HEK293 (cell line): ENCODE measurements around the gene CIB1.

Experiments
- CTCF ChIA-PET: fragments of 350-600 bp; formaldehyde crosslinking; extraction: SDS; loops from one replicate; lab custom pipeline; 2021; ENCODE audit warnings: antibody characterized with exemption; lab: Yijun Ruan, JAX
- POLR2A ChIA-PET: fragments of 300-600 bp; formaldehyde crosslinking; extraction: SDS; loops from one replicate; lab custom pipeline; 2020; ENCODE audit warnings: antibody characterized with exemption, inconsistent platforms; lab: Yijun Ruan, JAX
- H3K27ac ChIP-seq: fragments of 200-500 bp; sonication (Bioruptor generic); 2 replicates; pipeline ENCODE4 v1.5.1; 2014; ENCODE audit warnings: low read depth, low read length, control low read depth, inconsistent platforms; ENCODE audit errors: extremely low read depth
- H3K36me3 ChIP-seq, 2 experiments: fragments of 200-500 bp in 1 of 2; sonication (Bioruptor generic) in 1 of 2; 1 replicate in 1 of 2; 2 replicates in 1 of 2; pipeline ENCODE4 v1.5.1; 2014 to 2017; ENCODE audit warnings: inconsistent platforms in 2 of 2, low read length in 2 of 2; ENCODE audit not compliant: control insufficient read depth in 2 of 2, insufficient read depth in 1 of 2
- H3K4me1 ChIP-seq: fragments of 200-500 bp; sonication (Bioruptor generic); 2 replicates; pipeline ENCODE4 v1.5.1; 2014; ENCODE audit warnings: mild to moderate bottlenecking, low read length, inconsistent platforms; ENCODE audit not compliant: control insufficient read depth, insufficient read depth
- H3K4me3 ChIP-seq: 2 replicates; pipeline ENCODE4 v1.5.1; 2011; ENCODE audit warnings: low read depth, mild to moderate bottlenecking, control low read depth, low read length, moderate library complexity
- H3K9me3 ChIP-seq: fragments of 200-500 bp; sonication (Bioruptor generic); 2 replicates; pipeline ENCODE4 v1.5.1; 2014; ENCODE audit warnings: low read depth, low read length, inconsistent platforms; ENCODE audit not compliant: control insufficient read depth, insufficient read depth
- GLIS1 ChIP-seq: fragments of 450-650 bp; formaldehyde crosslinking; IDR thresholded peaks from 2 replicates; pipeline ENCODE4 v1.5.1; 2016; ENCODE audit warnings: missing biosample characterization, missing genetic modification characterization
- GLIS2 ChIP-seq: fragments of 450-650 bp; formaldehyde crosslinking; IDR thresholded peaks from 2 replicates; pipeline ENCODE4 v1.5.1; 2016; ENCODE audit warnings: missing biosample characterization, missing genetic modification characterization
- HOXD13 ChIP-seq: sonication (generic); formaldehyde crosslinking; IDR thresholded peaks from 2 replicates; pipeline ENCODE4 v1.8.0; 2022; ENCODE audit warnings: missing genetic modification reagents, borderline replicate concordance
- KLF1 ChIP-seq: fragments of 450-650 bp; formaldehyde crosslinking; IDR thresholded peaks from 2 replicates; pipeline ENCODE4 v1.5.1; 2016; ENCODE audit warnings: missing biosample characterization, missing genetic modification characterization
- KLF17 ChIP-seq: fragments of 450-650 bp; formaldehyde crosslinking; IDR thresholded peaks from 2 replicates; pipeline ENCODE4 v1.5.1; 2016; ENCODE audit warnings: missing biosample characterization, missing genetic modification characterization
- OVOL3 ChIP-seq: fragments of 450-650 bp; formaldehyde crosslinking; IDR thresholded peaks from 2 replicates; pipeline ENCODE4 v1.5.1; 2016; ENCODE audit warnings: missing biosample characterization, missing genetic modification characterization
- PBX3 ChIP-seq: sonication (generic); formaldehyde crosslinking; IDR thresholded peaks from 2 replicates; pipeline ENCODE4 v1.8.1; 2022; ENCODE audit warnings: mild to moderate bottlenecking, moderate library complexity, missing genetic modification reagents
- PRDM10 ChIP-seq: fragments of 450-650 bp; formaldehyde crosslinking; IDR thresholded peaks from 2 replicates; pipeline ENCODE4 v1.5.1; 2016; ENCODE audit warnings: missing biosample characterization, missing genetic modification characterization
- PRDM4 ChIP-seq: fragments of 450-650 bp; formaldehyde crosslinking; IDR thresholded peaks from 2 replicates; pipeline ENCODE4 v1.5.1; 2017; ENCODE audit warnings: missing biosample characterization, missing genetic modification characterization
- PRDM6 ChIP-seq: fragments of 450-650 bp; formaldehyde crosslinking; IDR thresholded peaks from 2 replicates; pipeline ENCODE4 v1.5.1; 2017; ENCODE audit warnings: missing biosample characterization, missing genetic modification characterization
- SP2 ChIP-seq: fragments of 450-650 bp; formaldehyde crosslinking; IDR thresholded peaks from 2 replicates; pipeline ENCODE4 v1.5.1; 2016; ENCODE audit warnings: missing biosample characterization, missing genetic modification characterization
- ZNF155 ChIP-seq: fragments of 450-650 bp; formaldehyde crosslinking; IDR thresholded peaks from 2 replicates; pipeline ENCODE4 v1.5.1; 2016; ENCODE audit warnings: missing biosample characterization, missing genetic modification characterization
- ZNF2 ChIP-seq: fragments of 450-650 bp; formaldehyde crosslinking; IDR thresholded peaks from 2 replicates; pipeline ENCODE4 v1.5.1; 2016; ENCODE audit warnings: missing biosample characterization, missing genetic modification characterization
- ZNF221 ChIP-seq: fragments of 450-650 bp; formaldehyde crosslinking; IDR thresholded peaks from 2 replicates; pipeline ENCODE4 v1.5.1; 2017; ENCODE audit warnings: missing biosample characterization, missing genetic modification characterization, borderline replicate concordance
- ZNF335 ChIP-seq: fragments of 450-650 bp; formaldehyde crosslinking; conservative IDR thresholded peaks from 2 replicates; pipeline ENCODE4 v1.5.1; 2016; ENCODE audit warnings: missing biosample characterization, missing genetic modification characterization
- ZNF341 ChIP-seq: fragments of 450-650 bp; formaldehyde crosslinking; IDR thresholded peaks from 2 replicates; pipeline ENCODE4; 2016; ENCODE audit warnings: low read depth, missing biosample characterization, missing genetic modification characterization
- ZNF433 ChIP-seq: fragments of 450-650 bp; formaldehyde crosslinking; IDR thresholded peaks from 2 replicates; pipeline ENCODE4 v1.5.1; 2016; ENCODE audit warnings: missing biosample characterization, missing genetic modification characterization, low read depth
- ZNF558 ChIP-seq: fragments of 450-650 bp; formaldehyde crosslinking; IDR thresholded peaks from 2 replicates; pipeline ENCODE4 v1.5.1; 2016; ENCODE audit warnings: missing biosample characterization, missing genetic modification characterization
- ZNF660 ChIP-seq: fragments of 450-650 bp; IDR thresholded peaks from 2 replicates; pipeline ENCODE4 v1.5.1; 2018; ENCODE audit warnings: missing biosample characterization, mild to moderate bottlenecking, missing genetic modification characterization
- ZNF692 ChIP-seq: fragments of 450-650 bp; formaldehyde crosslinking; IDR thresholded peaks from 2 replicates; pipeline ENCODE4 v1.5.1; 2016; ENCODE audit warnings: missing biosample characterization, missing genetic modification characterization
- ZNF830 ChIP-seq: fragments of 450-650 bp; IDR thresholded peaks from 2 replicates; pipeline ENCODE4 v1.5.0; 2018; ENCODE audit warnings: missing biosample characterization, missing genetic modification characterization, low read depth, mild to moderate bottlenecking, moderate library complexity

Gene CIB1

GRCh38 chr15:90191344-90191687 lies 42.4 kb downstream of the CIB1 start (continued):
- TF ChIP-seq PRDM6 (tag by site-specific recombination): no peak

- Histone ChIP-seq H3K4me1 (peaks cover 7% of the 10 kb centered on the region), H3K27ac (no peak overlapping the region), H3K4me3 (no peak overlapping the region), H3K9me3 (no peaks in the 10 kb centered on the region), H3K36me3 (no peaks in the 10 kb centered on the region; a peak in 1 of 3 replicates)
- POLR2A ChIA-PET: interaction anchor here (1.5 to 3.2 kb wide), 2 partner anchors 11 to 23 kb away, joined by 3 to 48 read pairs; partner anchors contain the start of gene SEMA4B
- TF ChIP-seq GLIS2 (tag by site-specific recombination): peak; percentile 55
- no peak for TF ChIP-seq ZNF2 (tag by site-specific recombination)
- TF ChIP-seq ZNF660 (tag by site-specific recombination): no peak
- no peak for TF ChIP-seq ZNF433
- TF ChIP-seq PRDM4 (tag by site-specific recombination): no peak
- TF ChIP-seq ZNF335 (tag by site-specific recombination): no peak
- peak; percentile 94 for TF ChIP-seq KLF1
- TF ChIP-seq ZNF692 (tag by site-specific recombination): no peak
- peak; percentile 78 for TF ChIP-seq PRDM10 (tag by site-specific recombination)
- no peak for TF ChIP-seq OVOL3 (tag by site-specific recombination)
- no peak for TF ChIP-seq HOXD13 (CRISPR knock-in tag)
- no peak for TF ChIP-seq ZNF221
- TF ChIP-seq KLF17 (tag by site-specific recombination): 0 out of 2 replicates have a peak, but pooled peaks have one; percentile 20
- TF ChIP-seq ZNF830: no peak
- TF ChIP-seq ZNF341 (tag by site-specific recombination): no peak
- TF ChIP-seq ZNF558 (tag by site-specific recombination): no peak
- TF ChIP-seq SP2 (tag by site-specific recombination): 0 out of 2 replicates have a peak, but pooled peaks have one; percentile 4
- no peak for TF ChIP-seq ZNF155 (tag by site-specific recombination)
- TF ChIP-seq PBX3 (CRISPR knock-in tag): no peak
- peak; percentile 96 for TF ChIP-seq GLIS1 (tag by site-specific recombination)
- CTCF ChIA-PET: interaction anchor here (0.6 to 3.1 kb wide), 4 partner anchors 24 to 76 kb away, joined by 3 to 12 read pairs (median 6); no protein-coding TSS in a partner anchor
Measured at GRCh38 chr15:90190606-90191343, 43.0 kb downstream of the CIB1 start.
